Fibroblast of lung (primary cell): ENCODE results near the gene WDR53.

ENCODE experiments used
- EZH2 ChIP-seq: IDR thresholded peaks from 2 replicates; pipeline ENCODE4 v1.5.1; 2012; ENCODE audit warnings: low read length, control low read depth, mild to moderate bottlenecking; ENCODE audit errors: missing control alignments
- TF ChIP-seq, protein P1 (sequence below), 2 donors: IDR thresholded peaks in 1 of 2; conservative IDR thresholded peaks in 1 of 2; 1 replicate in 1 of 2; 2 replicates in 1 of 2; pipeline ENCODE4 v1.5.1; 2011 to 2012; ENCODE audit warnings: low read length in 2 of 2, control low read depth in 1 of 2, inconsistent platforms in 1 of 2, low read depth in 1 of 2, mild to moderate bottlenecking in 1 of 2

DNA sequence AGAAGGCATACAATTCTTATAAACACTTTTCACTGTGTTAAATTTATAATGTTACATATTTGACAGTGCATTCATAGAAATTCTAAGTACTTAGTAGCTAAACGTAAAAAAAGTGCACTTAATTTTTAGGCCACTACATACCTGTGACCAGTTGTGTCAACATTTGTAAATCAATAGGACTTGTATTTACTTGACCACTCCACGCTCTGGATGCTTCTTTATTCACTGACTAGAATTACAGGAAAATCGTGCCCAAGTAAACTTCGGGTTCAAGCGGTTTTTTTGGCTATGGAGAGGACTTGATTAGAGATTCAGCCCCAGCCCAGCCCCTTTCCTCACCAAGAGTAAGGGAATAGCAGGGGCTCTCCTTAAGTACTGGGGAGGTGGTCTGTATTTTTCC lies 21.8 kb downstream of the WDR53 start:
- TF ChIP-seq, protein P1, sequence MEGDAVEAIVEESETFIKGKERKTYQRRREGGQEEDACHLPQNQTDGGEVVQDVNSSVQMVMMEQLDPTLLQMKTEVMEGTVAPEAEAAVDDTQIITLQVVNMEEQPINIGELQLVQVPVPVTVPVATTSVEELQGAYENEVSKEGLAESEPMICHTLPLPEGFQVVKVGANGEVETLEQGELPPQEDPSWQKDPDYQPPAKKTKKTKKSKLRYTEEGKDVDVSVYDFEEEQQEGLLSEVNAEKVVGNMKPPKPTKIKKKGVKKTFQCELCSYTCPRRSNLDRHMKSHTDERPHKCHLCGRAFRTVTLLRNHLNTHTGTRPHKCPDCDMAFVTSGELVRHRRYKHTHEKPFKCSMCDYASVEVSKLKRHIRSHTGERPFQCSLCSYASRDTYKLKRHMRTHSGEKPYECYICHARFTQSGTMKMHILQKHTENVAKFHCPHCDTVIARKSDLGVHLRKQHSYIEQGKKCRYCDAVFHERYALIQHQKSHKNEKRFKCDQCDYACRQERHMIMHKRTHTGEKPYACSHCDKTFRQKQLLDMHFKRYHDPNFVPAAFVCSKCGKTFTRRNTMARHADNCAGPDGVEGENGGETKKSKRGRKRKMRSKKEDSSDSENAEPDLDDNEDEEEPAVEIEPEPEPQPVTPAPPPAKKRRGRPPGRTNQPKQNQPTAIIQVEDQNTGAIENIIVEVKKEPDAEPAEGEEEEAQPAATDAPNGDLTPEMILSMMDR (conservative IDR thresholded peaks at IDR 0.05 in 1 of 2, IDR thresholded peaks at IDR 0.05 in 1 of 2; ENCODE audit: low read depth in 1 of 2, low read length in 2 of 2), result no peak
- TF ChIP-seq EZH2, result no peak
